Vagina (tissue), 2 donors: ENCODE results near the gene ALG9.

Experiments
- POLR2A ChIP-seq, 2 donors: fragments of 450-650 bp; IDR thresholded peaks; one replicate each; pipeline ENCODE4 v1.6.1; 2017; ENCODE audit warnings: antibody characterized with exemption in 2 of 2, mild to moderate bottlenecking in 2 of 2, moderate library complexity in 2 of 2
- POLR2AphosphoS5 ChIP-seq, 2 donors: sonication (generic); formaldehyde crosslinking; IDR thresholded peaks; one replicate each; pipeline ENCODE4 v1.9.0; 2017; ENCODE audit warnings: antibody characterized with exemption in 2 of 2, mild to moderate bottlenecking in 2 of 2, low read depth in 1 of 2; ENCODE audit not compliant: insufficient read depth in 1 of 2
- TF ChIP-seq, protein P1 (sequence below), 3 experiments: fragments of 450-650 bp in 2 of 3; fragments of 200-600 bp in 1 of 3; sonication (generic) in 1 of 3; IDR thresholded peaks; one replicate each; pipeline ENCODE4 v1.5.1; 2017 to 2019; ENCODE audit warnings: antibody characterized with exemption in 3 of 3, mild to moderate bottlenecking in 2 of 3, moderate library complexity in 2 of 3

DNA sequence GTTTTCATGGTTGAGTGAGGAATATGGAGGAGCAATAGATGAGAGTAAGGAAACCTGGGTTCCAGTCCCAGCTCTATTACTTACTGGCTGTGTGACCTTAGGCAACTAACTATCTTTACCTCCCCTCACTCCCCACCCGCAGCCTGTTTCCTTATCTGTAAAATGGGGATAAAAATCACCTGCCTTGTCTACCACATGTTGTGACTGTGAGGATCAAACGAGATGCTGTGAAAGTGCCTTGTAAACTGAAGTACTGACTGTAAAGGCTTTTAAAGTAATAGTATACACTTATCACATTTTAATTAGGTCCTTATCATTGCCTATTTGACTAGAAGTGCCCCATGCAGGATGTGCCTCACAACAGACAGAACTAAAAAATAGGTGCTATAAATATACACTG, 86.3 kb downstream of the ALG9 start:
- TF ChIP-seq POLR2AphosphoS5 (IDR thresholded peaks at IDR 0.05; ENCODE audit: insufficient read depth in 1 of 2, low read depth in 1 of 2) (no peak), POLR2A (IDR thresholded peaks at IDR 0.05) (no peak)
- TF ChIP-seq, protein P1, sequence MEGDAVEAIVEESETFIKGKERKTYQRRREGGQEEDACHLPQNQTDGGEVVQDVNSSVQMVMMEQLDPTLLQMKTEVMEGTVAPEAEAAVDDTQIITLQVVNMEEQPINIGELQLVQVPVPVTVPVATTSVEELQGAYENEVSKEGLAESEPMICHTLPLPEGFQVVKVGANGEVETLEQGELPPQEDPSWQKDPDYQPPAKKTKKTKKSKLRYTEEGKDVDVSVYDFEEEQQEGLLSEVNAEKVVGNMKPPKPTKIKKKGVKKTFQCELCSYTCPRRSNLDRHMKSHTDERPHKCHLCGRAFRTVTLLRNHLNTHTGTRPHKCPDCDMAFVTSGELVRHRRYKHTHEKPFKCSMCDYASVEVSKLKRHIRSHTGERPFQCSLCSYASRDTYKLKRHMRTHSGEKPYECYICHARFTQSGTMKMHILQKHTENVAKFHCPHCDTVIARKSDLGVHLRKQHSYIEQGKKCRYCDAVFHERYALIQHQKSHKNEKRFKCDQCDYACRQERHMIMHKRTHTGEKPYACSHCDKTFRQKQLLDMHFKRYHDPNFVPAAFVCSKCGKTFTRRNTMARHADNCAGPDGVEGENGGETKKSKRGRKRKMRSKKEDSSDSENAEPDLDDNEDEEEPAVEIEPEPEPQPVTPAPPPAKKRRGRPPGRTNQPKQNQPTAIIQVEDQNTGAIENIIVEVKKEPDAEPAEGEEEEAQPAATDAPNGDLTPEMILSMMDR (IDR thresholded peaks at IDR 0.05) = no peak
